ENCODE data around the gene NLGN1.

Gene NLGN1

GRCh38 chr3:173644086-173645082 lies 246.8 kb downstream of the NLGN1 start:
- DNase-seq: no peak

- no peak for DNase-seq
These were observed 253.1 kb downstream of the NLGN1 start for GRCh38 chr3:173650596-173650995.

- DNase-seq: no peak
These were observed 254.5 kb downstream of the NLGN1 start for GRCh38 chr3:173652093-173652492.

GRCh38 chr3:173653781-173654180 lies 256.2 kb downstream of the NLGN1 start:
- no peak for DNase-seq

- DNase-seq: no peak
These were observed 262.4 kb downstream of the NLGN1 start for GRCh38 chr3:173659972-173660371.

GRCh38 chr3:173660645-173661299 lies 263.2 kb downstream of the NLGN1 start:
- peak; percentile 35 for DNase-seq

DNA sequence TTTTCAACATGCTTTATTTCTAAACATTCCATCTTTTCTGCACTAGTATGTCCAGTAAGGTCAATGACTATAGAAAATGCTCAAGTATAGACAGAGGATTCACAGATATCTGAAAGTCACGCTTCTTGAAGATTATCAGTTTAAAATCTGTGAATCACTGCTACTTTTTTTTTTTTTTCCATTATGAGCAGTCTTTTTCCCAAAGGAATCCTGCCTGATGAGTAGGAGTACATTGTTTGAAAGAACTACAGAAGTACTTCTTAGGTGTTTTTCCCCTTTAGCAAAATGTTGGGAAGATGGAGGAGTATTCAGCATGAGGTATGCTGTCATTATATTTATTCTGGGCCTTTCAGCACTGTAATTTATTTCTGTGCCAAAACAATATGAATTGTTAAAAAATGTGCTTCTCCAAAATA lies 266.2 kb downstream of the NLGN1 start:
- no peak for DNase-seq

DNA sequence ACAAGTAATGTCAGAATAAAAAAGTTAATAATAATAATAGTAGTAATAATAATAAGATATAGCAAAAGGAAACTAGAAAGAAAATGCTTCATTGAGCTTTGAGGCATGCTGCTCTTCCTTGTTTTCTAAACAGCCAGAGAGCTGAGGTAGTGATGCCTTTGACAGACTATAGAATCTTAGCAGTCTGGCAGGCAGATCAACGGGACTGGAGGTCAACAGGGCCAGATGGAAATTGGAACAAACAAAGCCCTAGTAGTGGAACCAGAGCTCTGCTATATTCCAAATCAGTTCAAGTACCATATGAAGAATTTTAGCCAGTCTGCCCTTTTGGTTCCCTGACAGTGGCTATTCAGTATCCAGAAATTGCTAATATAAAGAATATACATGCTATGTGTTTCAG lies 278.6 kb downstream of the NLGN1 start:
- no peak for DNase-seq

DNA sequence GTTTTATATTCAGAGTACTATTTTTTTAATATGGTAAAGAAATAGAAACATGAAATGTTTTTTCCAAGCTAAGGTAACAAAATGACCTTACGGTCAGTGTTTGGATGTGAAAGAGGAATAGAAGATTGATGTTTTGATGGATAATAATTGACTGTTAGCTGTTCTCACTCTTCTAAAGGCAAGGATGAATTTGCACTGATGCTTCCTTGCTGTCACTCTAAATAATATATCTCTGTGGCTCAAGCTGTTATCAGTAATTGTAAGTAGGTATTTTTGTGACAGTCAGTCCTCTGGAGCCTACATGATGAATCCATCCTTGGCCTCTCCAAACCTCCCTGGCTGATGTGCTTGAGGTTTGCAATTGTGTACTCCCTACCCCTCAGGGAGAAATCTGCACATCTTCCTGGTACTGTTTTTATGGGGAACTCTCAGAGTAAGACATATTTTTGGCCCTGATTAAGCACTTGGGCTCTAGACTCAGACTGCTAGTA lies 283.7 kb downstream of the NLGN1 start:
- no peak for DNase-seq

- no peak for DNase-seq
These were observed 287.9 kb downstream of the NLGN1 start for GRCh38 chr3:173685456-173685855.

- DNase-seq: no peak
These were observed 290.8 kb downstream of the NLGN1 start for GRCh38 chr3:173688216-173688842.

DNA sequence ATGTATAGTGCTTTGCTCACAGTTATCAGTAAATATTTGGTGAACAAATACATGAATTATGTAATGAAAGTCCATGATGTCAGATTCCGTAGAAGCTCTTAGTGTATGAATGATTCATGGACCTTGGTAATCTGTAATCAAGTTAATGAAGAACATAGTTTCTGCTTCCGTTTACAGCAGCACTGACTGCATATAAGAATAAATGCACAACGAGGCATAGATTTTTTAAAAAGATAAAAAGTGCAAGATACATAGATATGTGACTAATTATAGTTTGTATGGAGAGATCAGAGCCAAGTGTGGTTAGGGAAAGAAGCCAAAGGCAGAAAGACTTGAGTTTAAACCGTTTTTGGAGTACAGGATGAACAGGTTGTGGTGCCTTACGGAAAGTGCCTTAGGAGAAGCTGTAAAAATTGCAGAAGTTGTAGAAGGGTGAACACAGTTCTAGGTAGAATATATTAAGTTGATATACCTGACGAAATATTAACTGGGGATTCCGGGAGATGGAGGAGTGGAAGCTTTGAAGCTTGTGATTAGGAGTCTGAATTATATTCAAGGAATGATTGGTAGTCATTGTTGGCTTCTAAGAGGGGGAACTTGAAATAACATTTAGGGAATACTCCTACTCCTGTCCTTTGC lies 293.1 kb downstream of the NLGN1 start:
- no peak for DNase-seq

DNA sequence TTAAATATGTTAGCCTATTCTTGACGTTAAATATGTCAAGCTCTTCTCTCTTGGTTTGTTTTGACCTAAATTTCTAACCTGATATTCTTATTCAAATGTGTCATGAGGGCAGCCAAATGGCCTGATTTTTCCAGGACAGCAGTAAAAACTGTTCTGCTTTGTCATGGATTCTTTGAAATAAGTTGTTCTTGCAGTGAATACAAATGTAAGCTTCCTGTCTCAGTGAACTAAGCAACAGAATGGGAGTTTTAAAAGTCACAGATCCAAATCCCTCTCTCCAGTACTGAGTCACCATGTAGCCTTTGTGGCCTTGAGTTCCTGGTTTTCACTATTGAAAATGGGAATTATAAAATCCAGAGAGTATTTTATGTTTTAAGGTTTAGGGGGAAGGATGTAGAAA lies 301.8 kb downstream of the NLGN1 start:
- no peak for DNase-seq

- DNase-seq: no peak
These were observed 302.8 kb downstream of the NLGN1 start for GRCh38 chr3:173700336-173700735.

DNA sequence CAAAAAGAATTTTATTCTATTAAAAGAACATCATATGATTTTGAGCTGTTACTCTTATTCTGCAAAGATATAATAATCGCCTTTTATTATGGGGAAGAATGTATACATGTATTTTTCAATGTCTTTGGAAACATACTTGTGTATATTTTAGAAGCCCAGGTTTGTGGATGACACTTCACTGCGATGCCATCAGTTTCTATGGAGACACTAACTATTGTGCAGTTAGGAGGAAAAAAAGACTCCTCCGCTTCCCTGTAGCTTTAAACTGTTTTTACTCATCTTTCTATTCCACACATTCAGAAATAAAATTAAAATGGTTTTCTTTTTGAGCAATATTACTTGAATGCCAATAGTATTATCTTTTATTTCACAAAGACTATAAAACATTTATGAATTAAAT lies 305.0 kb downstream of the NLGN1 start:
- DNase-seq: no peak

DNA sequence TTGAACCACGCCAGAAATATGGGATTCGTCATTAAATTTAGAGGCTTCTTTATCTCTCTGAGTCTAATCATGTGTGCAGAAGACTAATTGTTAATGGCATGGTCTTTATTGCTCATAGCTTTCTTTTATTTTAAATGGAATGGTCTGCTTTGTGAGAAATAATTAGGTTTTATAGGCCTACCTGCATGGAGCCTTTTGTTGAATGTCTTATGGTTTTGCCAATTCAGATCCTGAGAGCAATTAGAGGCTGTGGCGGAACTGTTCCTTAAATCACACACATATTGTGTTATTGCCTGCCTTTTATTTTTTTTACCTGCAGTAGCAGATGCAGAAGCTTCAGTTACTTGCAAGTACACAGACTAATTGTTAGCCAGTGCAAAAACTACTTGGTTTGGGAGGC lies 306.2 kb downstream of the NLGN1 start:
- DNase-seq: peak; percentile 95

DNA sequence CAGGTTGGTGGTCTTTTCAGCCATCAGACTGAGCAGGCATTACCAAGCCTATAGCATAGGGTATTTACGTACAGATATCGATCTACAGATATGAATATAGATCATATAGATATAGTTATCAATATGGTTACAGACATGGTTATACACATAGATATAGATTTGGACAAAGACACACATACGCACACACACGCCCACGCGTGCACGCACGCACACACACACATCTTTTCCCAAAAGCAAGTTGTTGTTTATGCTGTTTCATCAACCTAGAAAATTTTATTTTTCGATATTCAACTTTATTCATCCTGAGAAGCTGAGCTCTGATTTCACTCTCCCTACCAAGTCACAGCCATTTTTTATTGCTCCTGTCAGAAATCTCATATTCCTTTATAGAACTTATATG lies 309.1 kb downstream of the NLGN1 start:
- DNase-seq: no peak

GRCh38 chr3:173708191-173708590 lies 310.6 kb downstream of the NLGN1 start:
- no peak for DNase-seq

DNA sequence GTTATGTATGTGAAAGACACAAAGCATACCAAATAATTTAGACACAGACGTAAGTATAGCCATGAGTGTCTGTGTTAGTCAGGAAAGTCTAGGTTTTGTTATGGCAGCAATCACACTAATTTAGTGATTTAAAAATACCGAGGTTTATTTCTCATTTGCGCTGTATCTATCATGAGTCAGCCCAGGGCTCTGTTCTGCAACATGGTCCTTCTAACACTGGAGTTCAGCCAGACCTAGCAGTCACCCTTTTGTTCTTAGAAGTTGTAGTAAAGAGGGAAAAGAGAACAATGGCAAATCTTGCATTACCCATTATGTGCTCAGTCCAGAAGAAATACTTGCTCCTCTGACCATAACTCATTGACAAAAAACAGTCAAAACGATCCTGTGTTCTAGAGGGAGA lies 311.5 kb downstream of the NLGN1 start:
- no peak for DNase-seq

DNA sequence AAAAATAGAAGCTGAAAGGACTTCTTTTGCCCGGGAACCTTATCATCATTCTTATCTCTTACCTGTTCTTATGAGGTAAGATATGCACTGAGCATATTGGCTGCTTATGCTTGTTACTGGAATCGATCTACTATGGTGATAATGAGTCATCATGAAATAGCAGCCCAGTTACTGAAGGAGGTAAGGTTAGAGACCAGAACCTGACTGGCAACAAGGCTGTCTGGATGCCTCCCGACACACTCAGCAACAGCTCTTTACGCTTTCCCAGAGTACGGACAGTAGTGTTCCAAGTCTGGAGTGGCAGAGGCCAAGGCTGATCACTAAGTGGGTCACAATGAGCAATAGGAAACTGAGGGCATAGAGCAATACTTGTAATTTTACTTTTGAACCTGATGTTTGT lies 314.1 kb downstream of the NLGN1 start:
- DNase-seq: peak; percentile 23

- no peak for DNase-seq
These were observed 322.0 kb downstream of the NLGN1 start for GRCh38 chr3:173719585-173719984.

DNA sequence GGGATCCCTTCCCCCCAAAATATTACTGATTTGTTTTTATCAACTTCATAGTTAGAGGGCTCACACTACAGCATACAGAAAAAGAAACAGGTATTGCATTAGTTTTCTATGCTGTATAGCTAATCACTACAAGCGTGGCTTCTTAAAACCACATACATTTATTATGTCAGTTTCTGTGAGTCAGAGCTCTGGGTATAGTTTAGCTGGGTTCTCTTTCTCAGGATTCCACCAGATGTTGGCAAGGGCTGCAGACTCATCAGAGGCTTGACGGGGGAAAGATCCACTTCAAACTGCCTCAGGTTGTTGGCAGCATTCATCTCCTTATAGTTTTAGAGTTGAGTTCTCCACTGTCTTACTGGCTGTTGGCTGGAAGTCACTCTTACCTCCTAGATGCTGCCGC lies 328.0 kb downstream of the NLGN1 start:
- DNase-seq: no peak

GRCh38 chr3:173730391-173730790 lies 332.8 kb downstream of the NLGN1 start:
- no peak for DNase-seq
